GM12878 (cell line): ENCODE results near the gene PAPLN. TPM values are rescaled to one million over a fixed set of nuclear protein-coding genes. Genes with fewer than 3 reads are reported as not detected.

Experiments used
- ATAC-seq: fragments of 200-7000 bp; cut with Tn5 transposase; 3 replicates; pipeline ENCODE4 v1.9.1; 2020; ENCODE audit warnings: mild to moderate bottlenecking, moderate library complexity
- BruUV-seq: library from RNA; stranded (reverse); fragments of 400-500 nt; replicated peaks from 2 replicates; lab custom pipeline; 2021; lab: Mats Ljungman, UMichigan
- CTCF ChIA-PET: fragments of 300-600 bp; sonication (Branson Sonifier 250); formaldehyde crosslinking; extraction: SDS; loops from one replicate; lab custom pipeline; 2021; ENCODE audit warnings: inconsistent platforms; lab: Yijun Ruan, JAX
- POLR2A ChIA-PET: fragments of 350-600 bp; formaldehyde crosslinking; extraction: SDS; loops from one replicate; lab custom pipeline; 2021; ENCODE audit warnings: inconsistent platforms; lab: Charles Lee
- RAD21 ChIA-PET: fragments of 300-600 bp; sonication (Branson Sonifier 250); formaldehyde crosslinking; loops from one replicate; lab custom pipeline; 2023; ENCODE audit warnings: antibody characterized with exemption; ENCODE audit not compliant: unreplicated experiment; lab: Charles Lee
- SMC1A ChIA-PET: fragments of 300-600 bp; sonication (Branson Sonifier 250); formaldehyde crosslinking; loops from one replicate; lab custom pipeline; 2023; ENCODE audit not compliant: unreplicated experiment, uncharacterized antibody; lab: Charles Lee
- DNase-seq: peaks from one replicate; pipeline ENCODE4 v3.0.0-alpha.2; 2011; ENCODE audit warnings: low read depth, low spot score
- FAIRE-seq: peaks from 3 replicates; lab custom pipeline; 2011; peaks lifted over from hg19 to GRCh38; lab: Jason Lieb, UNC
- H2AFZ ChIP-seq: 2 replicates; pipeline ENCODE4 v1.6.0; 2011; ENCODE audit warnings: low read depth, low read length, control low read depth; ENCODE audit not compliant: control insufficient read depth
- H3K27ac ChIP-seq: 2 replicates; pipeline ENCODE4 v1.5.1; 2011; ENCODE audit warnings: control low read depth; ENCODE audit not compliant: control insufficient read depth, insufficient read depth
- H3K27me3 ChIP-seq, 2 experiments: replicated peaks in 1 of 2; 2 replicates each; pipeline versions ENCODE4 v1.6.0 to v1.6.1; 2011; ENCODE audit warnings: low read length in 1 of 2; ENCODE audit not compliant: control insufficient read depth in 2 of 2, insufficient read depth in 2 of 2
- H3K36me3 ChIP-seq, 2 experiments: 2 replicates each; pipeline ENCODE4 v1.5.1; 2011; ENCODE audit warnings: low read length in 1 of 2; ENCODE audit not compliant: control insufficient read depth in 2 of 2, insufficient read depth in 2 of 2
- H3K4me1 ChIP-seq: 2 replicates; pipeline ENCODE4 v1.6.1; 2011; ENCODE audit warnings: mild to moderate bottlenecking, low read length, moderate library complexity, mixed read lengths; ENCODE audit not compliant: control insufficient read depth, insufficient read depth
- H3K4me2 ChIP-seq: 2 replicates; pipeline ENCODE4 v1.6.0; 2011; ENCODE audit warnings: control low read depth; ENCODE audit not compliant: control insufficient read depth, insufficient read depth
- H3K4me3 ChIP-seq: fragments of 200-600 bp; sonication (generic); 2 replicates; pipeline ENCODE4 v1.5.1; 2016
- H3K79me2 ChIP-seq: 2 replicates; pipeline ENCODE4 v1.6.0; 2011; ENCODE audit warnings: low read length; ENCODE audit not compliant: control insufficient read depth, insufficient read depth
- H3K9ac ChIP-seq: 2 replicates; pipeline ENCODE4 v1.8.0; 2011; ENCODE audit warnings: low read length, control low read depth, mixed read lengths; ENCODE audit not compliant: control insufficient read depth, insufficient read depth
- H3K9me3 ChIP-seq: replicated peaks from 3 replicates; pipeline ENCODE4 v1.5.1; 2011; ENCODE audit warnings: mild to moderate bottlenecking, low read length; ENCODE audit not compliant: control insufficient read depth, insufficient read depth
- H4K20me1 ChIP-seq: 2 replicates; pipeline ENCODE4 v1.6.0; 2011; ENCODE audit not compliant: control insufficient read depth, insufficient read depth
- NBN ChIP-seq: fragments of 450-650 bp; IDR thresholded peaks from 2 replicates; pipeline ENCODE4 v1.6.1; 2016
- PAX8 ChIP-seq: fragments of 450-650 bp; IDR thresholded peaks from 2 replicates; pipeline ENCODE4 v1.6.1; 2017; ENCODE audit warnings: mild to moderate bottlenecking, moderate library complexity
- RBBP5 ChIP-seq: fragments of 200-600 bp; sonication (generic); conservative IDR thresholded peaks from 2 replicates; pipeline ENCODE4 v1.6.1; 2016
- RUNX3 ChIP-seq: IDR thresholded peaks from 2 replicates; pipeline ENCODE4 v1.6.1; 2012; ENCODE audit warnings: low read length, inconsistent platforms
- SUPT20H ChIP-seq: IDR thresholded peaks from 2 replicates; pipeline ENCODE4 v1.6.1; 2011; ENCODE audit warnings: low read depth, mild to moderate bottlenecking, low read length, moderate library complexity, borderline replicate concordance; ENCODE audit not compliant: control insufficient read depth
- TAF1 ChIP-seq: IDR thresholded peaks from 2 replicates; pipeline ENCODE4 v1.6.1; 2011; ENCODE audit warnings: mild to moderate bottlenecking, low read depth, low read length, borderline replicate concordance
- ZNF384 ChIP-seq: IDR thresholded peaks from 2 replicates; pipeline ENCODE4 v1.6.1; 2012; ENCODE audit warnings: low read depth, mild to moderate bottlenecking, low read length, improper control_type of control experiment, borderline replicate concordance
- WGBS: methylation state at CpG from one replicate; pipeline ENCODE4 v1.1.6; 2016; ENCODE audit warnings: low lambda C conversion rate; ENCODE audit not compliant: insufficient replicate concordance, insufficient coverage; ENCODE audit errors: missing lambda C conversion rate; 5-methylcytosine and 5-hydroxymethylcytosine counted together
- in situ Hi-C: fragments of 300-500 bp; cut with MboI; formaldehyde crosslinking; loops from 9 replicates; pipeline ENCODE4 v1.14.3; 2018; ENCODE audit warnings: mixed read lengths
- intact Hi-C: fragments of 100-400 bp; cut with micrococcal nuclease; formaldehyde crosslinking; loops from one replicate; pipeline ENCODE4 v1.14.2; 2022; ENCODE audit not compliant: unreplicated experiment
- polyA plus RNA-seq, 11 experiments: library from polyadenylated mRNA; depleted of rRNA in 4 of 11; unstranded in 6 of 11; stranded (reverse) in 5 of 11; fragments of >200 nt; fragmentation: Nextera tagmentation in 4 of 11; fragmentation: Illumina TruSeq in 1 of 11; extraction: Ambion mirVana in 4 of 11; extraction: Trizol in 1 of 11; gene quantifications; 1 replicate in 1 of 11; 2 replicates in 10 of 11; pipeline versions ENCODE4 v1.2.1 to v1.2.3, GENCODE V29; 2011 to 2016; ENCODE audit warnings: inconsistent platforms in 2 of 11, missing spikeins in 2 of 11, low read depth in 1 of 11
- total RNA-seq, 4 experiments: library from RNA; depleted of rRNA in 3 of 4; stranded (reverse); fragments of >200 nt in 3 of 4; fragmentation: Illumina TruSeq in 1 of 4; extraction: Trizol in 1 of 4; gene quantifications; 2 replicates each; pipeline versions ENCODE4 v1.2.1 to v1.2.3, GENCODE V29; 2013 to 2021
- TF ChIP-seq, protein P1 (sequence below): fragments of 450-650 bp; IDR thresholded peaks from 2 replicates; pipeline ENCODE4 v1.6.1; 2016; ENCODE audit warnings: mild to moderate bottlenecking
- TF ChIP-seq, protein P2 (sequence below): IDR thresholded peaks from 2 replicates; pipeline ENCODE4 v1.6.1; 2011; ENCODE audit warnings: mild to moderate bottlenecking, low read depth, low read length, moderate library complexity; ENCODE audit not compliant: insufficient replicate concordance
- TF ChIP-seq, protein P3 (sequence below): IDR thresholded peaks from 2 replicates; pipeline ENCODE4 v1.6.1; 2011; ENCODE audit warnings: low read depth, low read length, improper control_type of control experiment, borderline replicate concordance

The PAPLN gene
- total and polyA plus RNA-seq, 10 of the 15 experiments (the other 5 are each of a cell fraction or from before 2014, with no cell fraction given): 1.8 to 19.8 (median 7.4) TPM

DNA sequence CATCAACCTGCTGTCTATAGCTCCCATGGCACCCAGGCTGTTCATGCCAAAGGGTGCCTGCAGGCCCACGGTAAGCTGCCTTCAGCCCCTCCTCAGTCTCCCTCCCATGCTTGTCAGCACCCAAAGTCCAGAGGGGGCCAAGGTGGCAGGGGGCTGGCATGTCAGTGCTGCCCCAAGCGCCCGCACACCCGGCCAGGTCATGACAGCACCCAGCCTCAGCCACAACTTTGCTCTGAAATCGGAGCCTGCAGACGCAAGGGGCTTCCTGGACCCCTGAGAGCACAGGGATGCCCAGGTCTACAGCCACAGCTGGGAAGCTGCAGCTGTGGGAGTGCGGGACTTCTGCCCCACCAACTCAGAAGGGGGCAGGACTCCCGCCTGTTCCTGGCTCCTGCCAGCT lies 28.5 kb upstream of the PAPLN start (continued):
- TF ChIP-seq, protein P1, sequence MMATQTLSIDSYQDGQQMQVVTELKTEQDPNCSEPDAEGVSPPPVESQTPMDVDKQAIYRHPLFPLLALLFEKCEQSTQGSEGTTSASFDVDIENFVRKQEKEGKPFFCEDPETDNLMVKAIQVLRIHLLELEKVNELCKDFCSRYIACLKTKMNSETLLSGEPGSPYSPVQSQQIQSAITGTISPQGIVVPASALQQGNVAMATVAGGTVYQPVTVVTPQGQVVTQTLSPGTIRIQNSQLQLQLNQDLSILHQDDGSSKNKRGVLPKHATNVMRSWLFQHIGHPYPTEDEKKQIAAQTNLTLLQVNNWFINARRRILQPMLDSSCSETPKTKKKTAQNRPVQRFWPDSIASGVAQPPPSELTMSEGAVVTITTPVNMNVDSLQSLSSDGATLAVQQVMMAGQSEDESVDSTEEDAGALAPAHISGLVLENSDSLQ: no peak
- TF ChIP-seq ZNF384 (no peak), RUNX3 (no peak), NBN (no peak)
- TF ChIP-seq, protein P2, sequence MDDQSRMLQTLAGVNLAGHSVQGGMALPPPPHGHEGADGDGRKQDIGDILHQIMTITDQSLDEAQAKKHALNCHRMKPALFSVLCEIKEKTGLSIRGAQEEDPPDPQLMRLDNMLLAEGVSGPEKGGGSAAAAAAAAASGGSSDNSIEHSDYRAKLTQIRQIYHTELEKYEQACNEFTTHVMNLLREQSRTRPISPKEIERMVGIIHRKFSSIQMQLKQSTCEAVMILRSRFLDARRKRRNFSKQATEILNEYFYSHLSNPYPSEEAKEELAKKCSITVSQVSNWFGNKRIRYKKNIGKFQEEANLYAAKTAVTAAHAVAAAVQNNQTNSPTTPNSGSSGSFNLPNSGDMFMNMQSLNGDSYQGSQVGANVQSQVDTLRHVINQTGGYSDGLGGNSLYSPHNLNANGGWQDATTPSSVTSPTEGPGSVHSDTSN: no peak

DNA sequence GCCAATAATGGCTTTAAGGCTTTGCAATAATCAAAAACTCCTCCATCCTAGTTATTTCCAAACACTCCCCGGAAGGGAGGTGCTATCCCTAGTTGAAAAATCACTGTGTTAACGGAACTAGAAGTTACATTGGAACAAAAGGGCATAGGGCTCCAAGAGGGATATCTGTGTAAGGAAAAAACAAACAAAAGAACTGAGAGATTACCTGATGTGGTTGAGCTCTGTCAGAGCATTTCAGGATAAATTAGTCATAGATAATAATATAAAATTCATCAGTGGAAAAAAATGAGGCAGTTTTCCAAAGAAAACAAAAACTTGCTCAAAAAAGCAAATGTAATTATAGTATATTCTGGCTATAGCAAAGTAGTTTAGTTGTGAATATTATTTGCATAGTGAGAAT lies 27.4 kb upstream of the PAPLN start:
- Histone ChIP-seq H3K79me2 (no peaks in the 10 kb centered on the region), H3K36me3 (peaks cover 11 to 23% of the 10 kb centered on the region in 2 experiments), H3K4me2 (no peak overlapping the region), H4K20me1 (no peaks in the 10 kb centered on the region), H3K27ac (no peak overlapping the region), H3K27me3 (no peaks in the 10 kb centered on the region)
- intact Hi-C loops: no loop called here
- DNase-seq (no peak), ATAC-seq (no peak)
- BruUV-seq: no TSS peak
- CTCF ChIA-PET: no interaction called here
- SMC1A ChIA-PET: interaction anchor here (0.5 to 1.7 kb wide), 6 partner anchors 9 to 257 kb away, joined by 3 to 4 read pairs (median 3); no protein-coding TSS in a partner anchor
- 100% methylated on average over 2 of the region's 2 CpGs for WGBS
- RAD21 ChIA-PET: interaction anchor here (0.9 kb wide), 1 partner anchor 255 kb away, joined by 3 read pairs; no protein-coding TSS in a partner anchor
- in situ Hi-C loops: no loop called here
- no peak for TF ChIP-seq PAX8
- TF ChIP-seq, protein P3, sequence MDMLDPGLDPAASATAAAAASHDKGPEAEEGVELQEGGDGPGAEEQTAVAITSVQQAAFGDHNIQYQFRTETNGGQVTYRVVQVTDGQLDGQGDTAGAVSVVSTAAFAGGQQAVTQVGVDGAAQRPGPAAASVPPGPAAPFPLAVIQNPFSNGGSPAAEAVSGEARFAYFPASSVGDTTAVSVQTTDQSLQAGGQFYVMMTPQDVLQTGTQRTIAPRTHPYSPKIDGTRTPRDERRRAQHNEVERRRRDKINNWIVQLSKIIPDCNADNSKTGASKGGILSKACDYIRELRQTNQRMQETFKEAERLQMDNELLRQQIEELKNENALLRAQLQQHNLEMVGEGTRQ: no peak
- no peak for TF ChIP-seq SUPT20H
- TF ChIP-seq RBBP5: no peak
- TF ChIP-seq TAF1: no peak
- TF ChIP-seq, all 136 proteins: peak for 0
- Histone ChIP-seq H3K9me3 (peaks cover 8% of the 10 kb centered on the region; the same call in 2 of the 3 replicates), H3K4me3 (no peak overlapping the region), H3K9ac (no peak overlapping the region), H2AFZ (no peak overlapping the region), H3K4me1 (no peaks in the 10 kb centered on the region)
- no peak for FAIRE-seq
- POLR2A ChIA-PET: interaction anchor here (0.6 kb wide), 1 partner anchor 76 kb away, joined by 4 read pairs; no protein-coding TSS in a partner anchor
